ENCODE data around the gene MPHOSPH9. TPM values are rescaled to one million over a fixed set of nuclear protein-coding genes. Genes with fewer than 3 reads are reported as not detected.
"Not testable (repeated sequence)": the region's sequence is repeated elsewhere in the genome, so short reads cannot be mapped to it uniquely, and the experiment has no call there.

The MPHOSPH9 gene
- total RNA-seq, 4 donors from 2014 or later: 24.1 to 35.2 (median 29.6) TPM

- H3K27me3 ChIP-seq: no peaks in the 10 kb centered on the region
- H3K4me1 ChIP-seq: peaks cover 0 to 21% (median 8%) of the 10 kb centered on the region in 4 donors
- peaks cover 0 to 49% (median 0%) of the 10 kb centered on the region in 3 donors for H3K36me3 ChIP-seq
- H3K4me3 ChIP-seq: no peak overlapping the region
- no peaks in the 10 kb centered on the region for H3K9me3 ChIP-seq
- DNase-seq (ENCODE audit: low spot score in 2 of 2): no peak
- 68 to 71% methylated on average over 9 to 13 of the region's 13 CpGs for WGBS, 2 donors
- peak overlapping the region in 1 of 4 donors; percentile 75 for H3K27ac ChIP-seq
- TF ChIP-seq CTCF (IDR thresholded peaks at IDR 0.05): no peak
- TF ChIP-seq EP300 (IDR thresholded peaks at IDR 0.05): no peak
- no peak for TF ChIP-seq POLR2A (IDR thresholded peaks at IDR 0.05)
Observed at GRCh38 chr12:123250471-123251383, 17.8 kb upstream of the MPHOSPH9 start.

- DNase-seq (ENCODE audit: low spot score in 2 of 2); H3K27me3 ChIP-seq; H3K27ac ChIP-seq; H3K9me3 ChIP-seq; H3K4me3 ChIP-seq: not testable (repeated sequence)
- 97 to 99% methylated on average over 6 to 17 of the region's 26 CpGs for WGBS, 2 donors
- Histone ChIP-seq H3K36me3 (peaks cover 0 to 34% (median 0%) of the 10 kb centered on the region in 3 donors), H3K4me1 (peaks cover 0 to 21% (median 8%) of the 10 kb centered on the region in 4 donors)
Observed at GRCh38 chr12:123248996-123249741, 16.2 kb upstream of the MPHOSPH9 start.

GRCh38 chr12:123248129-123248528 lies 15.2 kb upstream of the MPHOSPH9 start:
- Histone ChIP-seq H3K36me3 (peaks cover 0 to 23% (median 0%) of the 10 kb centered on the region in 3 donors), H3K4me1 (peaks cover 0 to 24% (median 8%) of the 10 kb centered on the region in 4 donors)
- DNase-seq (ENCODE audit: low spot score in 2 of 2); H3K4me3 ChIP-seq; H3K9me3 ChIP-seq; H3K27ac ChIP-seq; H3K27me3 ChIP-seq: not testable (repeated sequence)
- WGBS, 2 donors: 100% methylated on average over 2 of the region's 2 CpGs

GRCh38 chr12:123245678-123246077 lies 12.7 kb upstream of the MPHOSPH9 start:
- peaks cover 0 to 21% (median 12%) of the 10 kb centered on the region in 4 donors for H3K4me1 ChIP-seq
- H3K27ac ChIP-seq: no peak overlapping the region
- peaks cover 0 to 21% (median 0%) of the 10 kb centered on the region in 3 donors for H3K36me3 ChIP-seq
- H3K9me3 ChIP-seq: no peaks in the 10 kb centered on the region
- no peak for TF ChIP-seq POLR2A (IDR thresholded peaks at IDR 0.05)
- TF ChIP-seq CTCF (IDR thresholded peaks at IDR 0.05): no peak
- TF ChIP-seq EP300 (IDR thresholded peaks at IDR 0.05): no peak
- WGBS, 2 donors: 88% methylated on average over 3 of the region's 3 CpGs
- DNase-seq (ENCODE audit: low spot score in 2 of 2): no peak
- H3K4me3 ChIP-seq: no peak overlapping the region
- no peaks in the 10 kb centered on the region for H3K27me3 ChIP-seq

- H3K27me3 ChIP-seq: no peaks in the 10 kb centered on the region
- H3K9me3 ChIP-seq: no peaks in the 10 kb centered on the region
- TF ChIP-seq CTCF (IDR thresholded peaks at IDR 0.05) (no peak), EP300 (IDR thresholded peaks at IDR 0.05) (no peak), POLR2A (IDR thresholded peaks at IDR 0.05) (no peak)
- H3K36me3 ChIP-seq: peaks cover 0 to 17% (median 0%) of the 10 kb centered on the region in 3 donors
- 79% methylated on average over 7 of the region's 7 CpGs for WGBS, 2 donors
- DNase-seq (ENCODE audit: low spot score in 2 of 2): no peak
- H3K27ac ChIP-seq: no peak overlapping the region
- H3K4me3 ChIP-seq: no peak overlapping the region
- peaks cover 0 to 17% (median 10%) of the 10 kb centered on the region in 4 donors for H3K4me1 ChIP-seq
Observed at GRCh38 chr12:123243671-123244262, 10.8 kb upstream of the MPHOSPH9 start.
